Measurements from ENCODE around the gene GSTCD. TPM values are rescaled to one million over a fixed set of nuclear protein-coding genes. Genes with fewer than 3 reads are reported as not detected.
"Not testable (repeated sequence)": the region's sequence is repeated elsewhere in the genome, so short reads cannot be mapped to it uniquely, and the experiment has no call there.

GSTCD gene, protein sequence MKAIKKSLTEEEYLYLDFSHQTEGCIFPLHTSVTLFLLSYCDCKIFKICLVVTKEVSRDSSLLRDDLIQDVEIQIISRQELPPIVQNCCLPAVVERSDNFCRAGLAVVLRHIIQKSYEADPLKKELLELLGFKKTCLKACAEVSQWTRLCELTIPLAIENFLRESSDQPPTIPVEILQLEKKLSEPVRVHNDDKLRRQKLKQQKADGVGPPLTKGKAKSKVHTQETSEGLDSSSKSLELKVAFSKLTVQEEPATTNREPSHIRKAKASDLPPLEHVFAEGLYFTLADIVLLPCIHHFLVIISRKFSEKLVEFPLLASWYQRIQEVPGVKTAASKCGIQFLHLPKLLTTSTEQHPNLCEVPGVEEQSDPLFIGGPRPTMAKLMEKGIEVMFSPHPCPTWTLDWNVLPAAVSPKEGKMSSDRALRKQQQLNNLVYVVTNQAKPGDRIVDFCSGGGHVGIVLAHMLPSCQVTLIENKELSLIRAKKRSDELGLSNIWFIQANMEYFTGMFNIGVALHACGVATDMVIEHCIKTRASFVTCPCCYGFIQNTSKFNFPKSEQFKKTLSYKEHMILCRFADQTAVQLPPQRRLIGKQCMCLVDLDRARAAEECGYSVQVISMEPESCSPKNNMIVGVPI
- 18.6 and 25.8 TPM in 2 replicates for total RNA-seq (2014; rRNA removed)
- 3.1 TPM for polyA plus RNA-seq (2012)

- DNase-seq (ENCODE audit: low read depth), result peak; percentile 91
These were observed at the start of gene GSTCD, which contains the start of gene INTS12 for GRCh38 chr4:105708181-105709080. Gene GSTCD, plus strand, starts transcription at chr4:105708784. Its CDS starts 8,830 bp downstream, at chr4:105717614. Gene INTS12, minus strand, starts transcription at chr4:105708689. Its CDS starts 8,684 bp downstream, at chr4:105700005.

DNA sequence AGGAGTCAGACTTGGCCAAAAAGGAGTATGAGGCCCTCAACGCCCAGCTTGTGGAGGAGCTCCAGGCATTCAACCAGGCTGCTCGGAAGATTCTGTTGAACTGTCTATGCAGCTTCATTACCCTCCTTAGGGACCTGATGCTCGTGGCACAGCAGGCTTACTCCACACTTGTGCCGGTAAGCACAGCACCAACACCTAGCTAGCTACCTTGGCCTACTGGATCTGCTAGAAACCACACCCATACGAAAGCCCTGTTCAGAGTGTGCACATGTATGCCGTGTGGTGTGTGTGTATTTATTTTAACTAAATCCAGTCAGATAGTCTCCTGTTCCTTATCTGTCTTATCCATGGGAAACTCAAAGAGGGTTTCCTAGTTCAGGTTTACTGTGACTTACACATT, 49.4 kb upstream of the GSTCD start:
- DNase-seq (ENCODE audit: low read depth), result no peak

DNA sequence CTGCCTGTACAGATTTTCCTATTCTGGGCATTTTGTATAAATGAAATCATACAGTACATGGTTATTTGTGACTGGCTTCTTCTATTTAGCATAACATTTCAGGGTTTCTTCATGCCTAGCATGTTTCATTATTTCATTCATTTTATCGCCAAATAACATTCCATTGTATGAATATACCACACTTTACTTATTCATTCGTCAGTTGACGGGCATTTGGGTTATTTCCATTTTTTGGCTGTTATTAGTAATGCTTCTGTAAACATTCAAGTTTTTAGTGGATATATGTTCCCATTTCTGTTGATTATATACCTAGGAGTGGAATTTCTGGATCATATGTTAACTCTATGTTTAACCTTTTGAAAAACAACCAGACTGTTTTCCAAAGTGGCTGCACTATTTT, 47.6 kb upstream of the GSTCD start:
- no peak for DNase-seq (ENCODE audit: low read depth)

DNA sequence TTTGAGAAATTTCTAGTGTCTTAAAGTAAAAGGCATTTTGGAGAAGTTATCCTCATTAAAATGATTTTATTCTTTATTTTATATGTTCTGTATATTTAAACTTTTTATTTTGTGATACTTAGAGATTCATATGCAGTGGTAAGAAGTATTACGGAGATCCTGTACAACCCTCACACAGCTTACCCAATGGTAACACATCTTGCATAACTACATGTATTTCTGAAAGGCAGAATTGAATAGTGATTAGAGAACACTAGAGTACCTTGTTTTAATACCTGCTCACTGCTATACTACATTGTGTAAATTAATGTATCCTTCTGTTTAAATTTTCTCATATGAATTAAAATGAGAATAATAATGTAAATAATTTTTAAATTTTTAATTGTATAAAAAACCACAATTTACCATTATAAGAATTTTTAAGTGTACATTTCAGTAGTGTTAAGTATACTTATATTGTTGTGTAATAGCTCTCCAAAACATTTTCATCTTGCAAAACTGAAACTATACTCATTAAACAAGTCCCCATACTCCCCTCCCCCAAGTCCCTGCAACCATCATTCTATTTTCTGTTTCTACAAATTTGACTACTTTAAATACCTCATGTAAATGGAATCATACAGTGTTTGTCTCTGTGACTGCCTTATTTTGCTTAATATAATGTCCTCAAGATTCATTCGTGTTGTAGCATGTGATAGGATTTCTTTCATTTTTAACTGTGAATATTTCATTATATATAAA, 45.5 kb upstream of the GSTCD start:
- no peak for DNase-seq (ENCODE audit: low read depth)

GRCh38 chr4:105666693-105667092, 41.9 kb upstream of the GSTCD start:
- peak; percentile 59 for DNase-seq (ENCODE audit: low read depth)

GRCh38 chr4:105670684-105671083, 37.9 kb upstream of the GSTCD start:
- no peak for DNase-seq (ENCODE audit: low read depth)

- no peak for DNase-seq (ENCODE audit: low read depth)
These were observed 37.3 kb upstream of the GSTCD start for GRCh38 chr4:105671301-105671700.

- DNase-seq (ENCODE audit: low read depth), result no peak
These were observed 34.6 kb upstream of the GSTCD start for GRCh38 chr4:105674011-105674410.

GRCh38 chr4:105677709-105678108, 30.9 kb upstream of the GSTCD start:
- no peak for DNase-seq (ENCODE audit: low read depth)

DNA sequence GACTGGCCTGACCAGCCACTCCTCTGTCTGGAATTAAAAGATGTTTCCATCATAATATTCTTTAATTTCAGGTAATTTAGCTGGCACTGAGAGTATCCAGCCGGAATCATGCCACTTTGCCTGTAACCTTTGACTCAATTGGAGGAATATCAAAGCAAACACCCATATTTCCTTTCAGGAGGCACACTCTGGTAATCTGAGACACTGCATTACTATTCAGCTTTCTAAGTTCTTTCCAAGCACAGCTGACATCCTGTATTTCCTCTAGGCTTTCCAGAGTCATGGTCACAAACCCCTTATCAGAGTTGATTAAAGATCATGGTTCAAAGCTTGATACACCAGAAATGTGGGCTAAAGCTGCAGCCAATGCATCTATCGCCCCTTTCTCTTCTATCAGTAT, 29.4 kb upstream of the GSTCD start:
- peak; percentile 60 for DNase-seq (ENCODE audit: low read depth)

GRCh38 chr4:105683038-105683437, 25.5 kb upstream of the GSTCD start:
- no peak for DNase-seq (ENCODE audit: low read depth)

DNA sequence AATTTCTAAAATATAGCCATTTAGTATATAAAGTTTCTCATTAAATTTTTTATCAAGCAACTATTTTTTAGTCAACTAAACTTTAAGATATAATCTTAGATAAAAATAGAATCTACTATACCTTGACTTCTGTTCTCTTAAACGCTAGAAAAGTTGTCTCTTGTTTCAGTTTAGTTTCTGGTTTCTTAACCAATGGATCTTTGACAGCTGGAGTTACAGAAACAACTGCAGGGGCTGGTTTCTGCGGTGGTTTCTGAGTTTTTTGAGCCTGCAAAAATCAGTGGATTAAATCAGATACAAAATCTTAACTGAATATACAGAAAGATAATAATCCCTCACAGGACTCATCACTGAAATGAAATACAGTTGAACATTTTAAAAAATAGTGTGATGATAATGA, 22.0 kb upstream of the GSTCD start:
- DNase-seq (ENCODE audit: low read depth), result peak; percentile 20

GRCh38 chr4:105694812-105695211, 13.8 kb upstream of the GSTCD start:
- not testable (repeated sequence) for DNase-seq (ENCODE audit: low read depth)

DNA sequence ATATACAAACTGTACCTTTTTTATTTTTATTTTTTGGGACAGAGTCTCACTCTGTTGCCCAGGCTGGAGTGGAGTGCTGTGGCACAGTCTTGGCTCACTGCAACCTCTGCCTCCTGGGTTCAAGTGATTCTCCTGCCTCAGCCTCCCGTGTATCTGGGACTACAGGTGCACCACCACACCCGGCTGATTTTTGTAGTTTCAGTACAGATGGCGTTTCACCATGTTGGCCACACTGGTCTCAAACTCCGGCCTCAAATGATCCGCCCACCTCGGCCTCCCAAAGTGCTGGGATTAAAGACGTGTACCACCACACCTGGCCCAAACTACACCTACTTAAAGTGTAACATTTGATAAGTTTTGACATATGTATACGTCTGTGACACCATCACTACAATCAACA, 12.8 kb upstream of the GSTCD start:
- DNase-seq (ENCODE audit: low read depth), result not testable (repeated sequence)

DNA sequence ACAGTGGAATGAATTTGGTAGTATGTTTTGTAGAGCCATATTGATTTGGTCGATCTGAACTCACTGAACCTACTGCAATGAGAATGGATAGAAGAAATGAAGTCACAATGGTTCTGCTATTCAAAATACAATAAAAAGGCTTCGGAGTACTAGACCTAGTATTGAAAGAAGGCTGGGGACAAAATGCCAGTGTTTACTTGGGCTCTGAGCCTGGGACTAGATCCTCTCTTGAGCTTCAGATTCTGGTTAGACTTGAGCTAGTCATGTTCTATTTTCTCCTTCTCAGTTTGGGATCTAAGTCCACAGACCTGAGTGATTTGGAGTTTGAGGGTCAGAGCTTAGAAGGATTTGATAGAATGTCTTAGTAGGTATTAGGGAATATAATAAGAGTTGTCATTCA, 10.0 kb upstream of the GSTCD start:
- no peak for DNase-seq (ENCODE audit: low read depth)

DNA sequence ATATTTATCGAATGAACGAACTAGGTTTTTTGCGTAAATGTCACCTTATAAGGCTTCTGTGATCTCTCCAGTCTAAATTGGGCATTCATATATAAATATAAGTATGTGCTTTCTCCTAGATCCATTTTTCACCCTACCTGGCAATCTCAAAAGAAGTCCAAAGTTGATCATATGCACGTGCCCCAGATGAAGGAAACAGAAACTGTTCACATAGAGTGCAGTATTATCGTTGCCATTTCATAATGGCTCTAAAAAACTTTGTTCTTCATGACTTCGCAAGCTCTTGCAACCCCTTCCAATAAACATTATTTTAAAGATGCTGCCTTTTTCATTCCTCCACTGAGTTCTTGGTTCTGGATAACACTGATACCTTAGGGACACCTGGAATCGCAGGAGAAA, 803 bp upstream of the GSTCD start:
- no peak for DNase-seq (ENCODE audit: low read depth)

DNA sequence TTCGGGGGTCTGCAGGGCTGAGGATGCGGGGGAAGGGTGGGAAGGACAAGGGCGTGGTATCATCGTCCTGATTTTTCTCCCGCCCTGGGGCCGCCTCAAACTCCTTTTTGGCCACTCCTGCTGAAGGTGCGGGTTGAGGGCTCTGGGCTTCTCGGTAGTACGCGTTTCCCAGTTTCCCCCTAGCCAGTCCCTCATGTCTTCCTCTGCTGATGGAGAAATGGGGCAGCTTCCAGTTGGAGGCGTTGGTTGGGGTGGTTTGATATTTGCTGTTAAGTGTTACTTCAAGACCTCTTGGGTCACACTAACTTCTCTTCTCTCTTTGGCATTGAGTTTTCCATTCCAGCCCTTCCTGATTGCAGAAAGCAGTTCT, 482 bp downstream of the GSTCD start:
- peak; percentile 13 for DNase-seq (ENCODE audit: low read depth)

DNA sequence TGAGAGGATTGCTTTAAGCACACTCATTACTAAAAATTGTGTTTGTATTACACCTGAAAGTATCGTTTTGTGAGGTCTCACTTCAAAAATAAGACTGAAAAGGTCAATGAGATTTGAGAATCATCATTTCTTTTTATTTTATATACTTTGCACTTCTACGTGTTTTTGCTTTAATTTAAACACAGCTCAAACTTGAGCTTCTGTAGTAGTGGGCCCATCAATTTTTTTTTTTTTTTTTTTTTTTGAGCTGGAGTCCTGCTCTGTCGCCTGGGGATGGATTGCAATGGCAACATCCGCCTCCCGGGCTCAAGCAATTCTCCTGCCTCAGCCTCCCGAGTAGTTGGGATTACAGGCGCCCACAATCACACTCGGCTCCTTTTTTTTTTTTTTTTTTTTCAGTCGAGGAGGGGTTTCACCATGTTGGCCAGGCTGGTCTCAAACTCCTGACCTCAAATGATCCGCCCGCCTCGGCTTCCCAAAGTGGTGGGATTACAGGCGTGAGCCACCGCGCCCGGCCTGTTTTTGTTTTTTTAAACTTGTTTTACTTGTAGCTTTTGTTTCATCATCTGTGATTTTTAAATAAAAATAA, 1.5 kb downstream of the GSTCD start:
- DNase-seq (ENCODE audit: low read depth), result peak; percentile 17

GRCh38 chr4:105710678-105711077, 2.1 kb downstream of the GSTCD start:
- peak; percentile 86 for DNase-seq (ENCODE audit: low read depth)

GRCh38 chr4:105712766-105713165, 4.2 kb downstream of the GSTCD start:
- DNase-seq (ENCODE audit: low read depth), result peak; percentile 23

GRCh38 chr4:105714071-105714521, 5.5 kb downstream of the GSTCD start:
- peak; percentile 76 for DNase-seq (ENCODE audit: low read depth)

All from LHCN-M2 (cell line).